AG08396 (cell line): ENCODE results near the gene RALA.

ENCODE experiments used
- DNase-seq: peaks from one replicate; pipeline ENCODE4 v3.0.0; 2012; ENCODE audit warnings: low spot score, mixed read lengths

The RALA gene

GRCh38 chr7:39613577-39613976 lies 9.8 kb upstream of the RALA start:
- DNase-seq: no peak

- no peak for DNase-seq
These were observed 9.1 kb upstream of the RALA start for GRCh38 chr7:39614299-39614698.

GRCh38 chr7:39615350-39615975 lies 7.9 kb upstream of the RALA start:
- no peak for DNase-seq

GRCh38 chr7:39616138-39616537 lies 7.2 kb upstream of the RALA start:
- DNase-seq: no peak

- no peak for DNase-seq
These were observed 6.4 kb upstream of the RALA start for GRCh38 chr7:39617005-39617404.

- DNase-seq: no peak
These were observed 4.5 kb upstream of the RALA start for GRCh38 chr7:39618868-39619267.

- no peak for DNase-seq
These were observed 2.9 kb upstream of the RALA start for GRCh38 chr7:39620486-39620885.

- peak; percentile 83 for DNase-seq
These were observed 2.1 kb upstream of the RALA start for GRCh38 chr7:39621261-39621660.

- DNase-seq: no peak
These were observed 1.5 kb upstream of the RALA start for GRCh38 chr7:39621784-39622411.

- no peak for DNase-seq
These were observed 763 bp upstream of the RALA start for GRCh38 chr7:39622609-39623008.

- DNase-seq: peak; percentile 73
These were observed 515 bp downstream of the RALA start for GRCh38 chr7:39623732-39624441.

GRCh38 chr7:39624442-39624807 lies 1.1 kb downstream of the RALA start:
- DNase-seq: no peak

GRCh38 chr7:39624935-39625694 lies 1.7 kb downstream of the RALA start:
- no peak for DNase-seq

- DNase-seq: no peak
These were observed 8.4 kb downstream of the RALA start for GRCh38 chr7:39631736-39632308.

- no peak for DNase-seq
These were observed 10.4 kb downstream of the RALA start for GRCh38 chr7:39633563-39634477.

GRCh38 chr7:39634478-39634805 lies 11.1 kb downstream of the RALA start:
- DNase-seq: no peak

GRCh38 chr7:39637400-39637799 lies 14.0 kb downstream of the RALA start:
- no peak for DNase-seq

- DNase-seq: no peak
These were observed 14.7 kb downstream of the RALA start for GRCh38 chr7:39637963-39638485.

- DNase-seq: no peak
These were observed 19.5 kb downstream of the RALA start for GRCh38 chr7:39642896-39643295.

- no peak for DNase-seq
These were observed 20.8 kb downstream of the RALA start for GRCh38 chr7:39644170-39644569.
